Astrocyte (in vitro differentiated cells and primary cell): Measurements from ENCODE around the gene EFEMP1. TPM values are rescaled to one million over a fixed set of nuclear protein-coding genes. Genes with fewer than 3 reads are reported as not detected.

Experiments
- DNase-seq: peaks from one replicate; pipeline ENCODE4 v3.0.0-alpha.2; 2010; ENCODE audit warnings: low read depth
- FAIRE-seq: peaks from 2 replicates; lab custom pipeline; 2011; peaks lifted over from hg19 to GRCh38; lab: Jason Lieb, UNC
- H2AFZ ChIP-seq: 2 replicates; pipeline ENCODE4 v1.6.0; 2012; ENCODE audit warnings: low read depth, low read length, inconsistent platforms
- H3K27ac ChIP-seq: 2 replicates; pipeline ENCODE4 v1.5.1; 2011; ENCODE audit warnings: low read depth, low read length, inconsistent platforms
- H3K27me3 ChIP-seq: 2 replicates; pipeline ENCODE4 v1.6.0; 2011; ENCODE audit warnings: low read length, inconsistent platforms; ENCODE audit not compliant: insufficient read depth
- H3K36me3 ChIP-seq: 2 replicates; pipeline ENCODE4 v1.5.1; 2011; ENCODE audit warnings: low read length, inconsistent platforms; ENCODE audit not compliant: insufficient read depth
- H3K4me1 ChIP-seq: 2 replicates; pipeline ENCODE4 v1.5.1; 2011; ENCODE audit warnings: low read length, inconsistent platforms; ENCODE audit not compliant: insufficient read depth
- H3K4me2 ChIP-seq: 2 replicates; pipeline ENCODE4 v1.6.0; 2012; ENCODE audit warnings: low read length, inconsistent platforms
- H3K4me3 ChIP-seq: 2 replicates; pipeline ENCODE4 v1.5.1; 2011; ENCODE audit warnings: low read depth, mild to moderate bottlenecking, low read length, inconsistent platforms; ENCODE audit not compliant: insufficient read depth
- H3K79me2 ChIP-seq: 2 replicates; pipeline ENCODE4 v1.6.0; 2012; ENCODE audit warnings: mild to moderate bottlenecking, low read length, inconsistent platforms; ENCODE audit not compliant: insufficient read depth
- H3K9ac ChIP-seq: 2 replicates; pipeline ENCODE4 v1.6.0; 2012; ENCODE audit warnings: mild to moderate bottlenecking, low read length, inconsistent platforms
- H3K9me3 ChIP-seq: 2 replicates; pipeline ENCODE4 v1.5.1; 2012; ENCODE audit warnings: low read depth, mild to moderate bottlenecking, low read length, inconsistent platforms; ENCODE audit not compliant: insufficient read depth
- H4K20me1 ChIP-seq: 2 replicates; pipeline ENCODE4 v1.6.0; 2012; ENCODE audit warnings: low read length, inconsistent platforms; ENCODE audit not compliant: insufficient read depth
- H3K27ac Mint-ChIP-seq: one replicate; pipeline ENCODE4 v1.8.0; 2021; ENCODE audit warnings: mild to moderate bottlenecking, mixed read lengths; ENCODE audit not compliant: unreplicated experiment
- H3K27me3 Mint-ChIP-seq: one replicate; pipeline ENCODE4 v1.8.0; 2021; ENCODE audit warnings: low read depth, mixed read lengths; ENCODE audit not compliant: unreplicated experiment
- H3K36me3 Mint-ChIP-seq: one replicate; pipeline ENCODE4 v1.8.0; 2021; ENCODE audit warnings: low read depth, mixed read lengths; ENCODE audit not compliant: unreplicated experiment
- H3K4me1 Mint-ChIP-seq: one replicate; pipeline ENCODE4 v1.8.0; 2021; ENCODE audit warnings: low read depth, mixed read lengths; ENCODE audit not compliant: unreplicated experiment
- H3K4me3 Mint-ChIP-seq: one replicate; pipeline ENCODE4 v1.8.0; 2021; ENCODE audit warnings: mild to moderate bottlenecking, moderate library complexity, mixed read lengths; ENCODE audit not compliant: unreplicated experiment
- H3K9me3 Mint-ChIP-seq: one replicate; pipeline ENCODE4 v1.8.0; 2021; ENCODE audit warnings: mild to moderate bottlenecking, mixed read lengths; ENCODE audit not compliant: unreplicated experiment
- CTCF ChIP-seq: IDR thresholded peaks from 2 replicates; pipeline ENCODE4 v1.5.1; 2011; ENCODE audit warnings: low read depth, mild to moderate bottlenecking, inconsistent platforms, low read length, moderate library complexity; ENCODE audit not compliant: insufficient read depth
- EZH2 ChIP-seq: IDR thresholded peaks from 2 replicates; pipeline ENCODE4 v1.6.1; 2012; ENCODE audit warnings: mild to moderate bottlenecking, low read length, inconsistent platforms; ENCODE audit not compliant: insufficient read depth
- total RNA-seq: library from RNA; stranded (reverse); gene quantifications from 2 replicates; pipeline ENCODE4 v1.2.1, GENCODE V29; 2021

The EFEMP1 gene
- total RNA-seq, 1 donor from 2014 or later = 155 TPM

GRCh38 chr2:55916473-55917049, 7.0 kb downstream of the EFEMP1 start:
- no peak overlapping the region for H3K9ac ChIP-seq
- Mint-ChIP-seq H3K9me3 (no peaks in the 10 kb centered on the region), H3K27ac (no peak overlapping the region), H3K4me3 (no peak overlapping the region), H3K27me3 (no peaks in the 10 kb centered on the region), H3K4me1 (peaks cover 3% of the 10 kb centered on the region), H3K36me3 (peaks cover 5% of the 10 kb centered on the region)
- no peaks in the 10 kb centered on the region for H3K27me3 ChIP-seq
- no peaks in the 10 kb centered on the region for H3K4me1 ChIP-seq
- H3K27ac ChIP-seq = no peak overlapping the region
- H2AFZ ChIP-seq = no peak overlapping the region
- H4K20me1 ChIP-seq = no peaks in the 10 kb centered on the region
- H3K9me3 ChIP-seq = no peaks in the 10 kb centered on the region
- peaks cover 8% of the 10 kb centered on the region for H3K36me3 ChIP-seq
- H3K4me3 ChIP-seq = no peak overlapping the region
- H3K79me2 ChIP-seq = peaks cover 18% of the 10 kb centered on the region
- no peak overlapping the region for H3K4me2 ChIP-seq
- DNase-seq = peak; percentile 55
- no peak for FAIRE-seq
- TF ChIP-seq EZH2 (no peak), CTCF (no peak)

- Mint-ChIP-seq H3K4me3 (no peak overlapping the region), H3K4me1 (no peaks in the 10 kb centered on the region), H3K36me3 (peaks cover 5% of the 10 kb centered on the region), H3K9me3 (no peaks in the 10 kb centered on the region), H3K27me3 (no peaks in the 10 kb centered on the region), H3K27ac (no peak overlapping the region)
- Histone ChIP-seq H2AFZ (no peak overlapping the region), H3K9me3 (no peaks in the 10 kb centered on the region), H3K4me3 (no peak overlapping the region), H3K4me2 (no peak overlapping the region), H4K20me1 (no peaks in the 10 kb centered on the region), H3K36me3 (peaks cover 14% of the 10 kb centered on the region), H3K9ac (no peak overlapping the region), H3K79me2 (peaks cover 17% of the 10 kb centered on the region), H3K27me3 (no peaks in the 10 kb centered on the region), H3K27ac (no peak overlapping the region), H3K4me1 (no peaks in the 10 kb centered on the region)
- no peak for FAIRE-seq
- DNase-seq = no peak
- TF ChIP-seq CTCF (no peak), EZH2 (no peak)
These were observed 8.8 kb downstream of the EFEMP1 start for GRCh38 chr2:55914786-55915185.

- no peaks in the 10 kb centered on the region for H3K4me1 ChIP-seq
- no peak overlapping the region for H3K4me3 ChIP-seq
- DNase-seq (no peak), FAIRE-seq (no peak)
- H3K27ac ChIP-seq = no peak overlapping the region
- H3K36me3 ChIP-seq = peaks cover 16% of the 10 kb centered on the region
- H4K20me1 ChIP-seq = no peaks in the 10 kb centered on the region
- Mint-ChIP-seq H3K36me3 (peaks cover 10% of the 10 kb centered on the region), H3K4me1 (peaks cover 2% of the 10 kb centered on the region), H3K27me3 (no peaks in the 10 kb centered on the region), H3K9me3 (no peaks in the 10 kb centered on the region), H3K27ac (no peak overlapping the region), H3K4me3 (no peak overlapping the region)
- H3K4me2 ChIP-seq = no peak overlapping the region
- no peak for TF ChIP-seq CTCF
- H2AFZ ChIP-seq = no peak overlapping the region
- H3K9me3 ChIP-seq = no peaks in the 10 kb centered on the region
- no peak overlapping the region for H3K9ac ChIP-seq
- H3K27me3 ChIP-seq = no peaks in the 10 kb centered on the region
- peaks cover 14% of the 10 kb centered on the region for H3K79me2 ChIP-seq
These were observed 10.7 kb downstream of the EFEMP1 start for GRCh38 chr2:55912926-55913325.
